Naive thymus-derived CD4-positive, alpha-beta T cell (primary cell): ENCODE results near the gene RRP9. TPM values are rescaled to one million over a fixed set of nuclear protein-coding genes. Genes with fewer than 3 reads are reported as not detected.

Experiments used
- ATAC-seq: fragments of 150-1000 bp; cut with Tn5 transposase; 2 replicates; pipeline ENCODE4 v1.10.0; 2021; ENCODE audit warnings: mild to moderate bottlenecking, moderate library complexity
- CTCF ChIA-PET: fragments of 350-600 bp; sonication (Branson Sonifier 250); formaldehyde crosslinking; loops from one replicate; lab custom pipeline; 2021; ENCODE audit warnings: antibody characterized with exemption; lab: Charles Lee
- POLR2A ChIA-PET: fragments of 350-600 bp; sonication (Branson Sonifier 250); formaldehyde crosslinking; loops from one replicate; lab custom pipeline; 2021; ENCODE audit warnings: antibody characterized with exemption, inconsistent platforms; lab: Charles Lee
- DNase-seq, 9 donors: peaks; one replicate each; pipeline versions ENCODE4 v3.0.0 to v3.0.0-alpha.2; 2020 to 2022; ENCODE audit warnings: mixed read lengths in 1 of 9
- H3K27ac ChIP-seq: one replicate; pipeline ENCODE4 v1.7.0; 2013; ENCODE audit warnings: mild to moderate bottlenecking, low read depth, low read length, moderate library complexity
- H3K27me3 ChIP-seq, 2 donors: one replicate each; pipeline ENCODE4 v1.7.0; 2013; ENCODE audit warnings: low read length in 2 of 2, mild to moderate bottlenecking in 2 of 2, moderate library complexity in 2 of 2; ENCODE audit not compliant: control insufficient read depth in 2 of 2, insufficient read depth in 2 of 2
- H3K36me3 ChIP-seq, 3 experiments: 1 replicate in 2 of 3; 2 replicates in 1 of 3; pipeline ENCODE4 v1.7.0; 2013; ENCODE audit warnings: low read length in 3 of 3, mild to moderate bottlenecking in 3 of 3, moderate library complexity in 1 of 3; ENCODE audit not compliant: insufficient read depth in 3 of 3, control insufficient read depth in 2 of 3
- H3K4me1 ChIP-seq, 2 donors: one replicate each; pipeline ENCODE4 v1.7.0; 2013; ENCODE audit warnings: low read length in 2 of 2, mild to moderate bottlenecking in 2 of 2, moderate library complexity in 1 of 2; ENCODE audit not compliant: control insufficient read depth in 2 of 2, insufficient read depth in 2 of 2
- H3K4me3 ChIP-seq: 2 replicates; pipeline ENCODE4 v1.7.0; 2013; ENCODE audit warnings: mild to moderate bottlenecking, low read length
- H3K9me3 ChIP-seq, 3 experiments: 1 replicate in 2 of 3; 2 replicates in 1 of 3; pipeline ENCODE4 v1.7.0; 2013; ENCODE audit warnings: low read length in 3 of 3; ENCODE audit not compliant: control insufficient read depth in 2 of 3
- H3K27ac Mint-ChIP-seq, 9 donors: one replicate each; pipeline ENCODE4 v1.8.0; 2020 to 2022; ENCODE audit warnings: mixed read lengths in 9 of 9, mild to moderate bottlenecking in 8 of 9, moderate library complexity in 5 of 9, inconsistent platforms in 2 of 9
- H3K27me3 Mint-ChIP-seq, 5 donors: one replicate each; pipeline ENCODE4 v1.8.0; 2021 to 2022; ENCODE audit warnings: mixed read lengths in 5 of 5, mild to moderate bottlenecking in 1 of 5
- H3K36me3 Mint-ChIP-seq, 5 donors: one replicate each; pipeline ENCODE4 v1.8.0; 2020 to 2022; ENCODE audit warnings: mixed read lengths in 5 of 5, mild to moderate bottlenecking in 3 of 5, inconsistent platforms in 1 of 5
- H3K4me1 Mint-ChIP-seq, 7 donors: one replicate each; pipeline ENCODE4 v1.8.0; 2020 to 2022; ENCODE audit warnings: mixed read lengths in 7 of 7, mild to moderate bottlenecking in 3 of 7, inconsistent platforms in 1 of 7
- H3K4me3 Mint-ChIP-seq, 10 donors: one replicate each; pipeline ENCODE4 v1.8.0; 2020 to 2022; ENCODE audit warnings: mild to moderate bottlenecking in 10 of 10, mixed read lengths in 10 of 10, moderate library complexity in 6 of 10, inconsistent platforms in 2 of 10
- H3K9me3 Mint-ChIP-seq, 11 donors: one replicate each; pipeline ENCODE4 v1.8.0; 2020 to 2022; ENCODE audit warnings: mixed read lengths in 11 of 11, mild to moderate bottlenecking in 4 of 11, inconsistent platforms in 1 of 11, moderate library complexity in 1 of 11
- intact Hi-C, 2 donors: fragments of 100-400 bp; cut with micrococcal nuclease; formaldehyde crosslinking; loops; one replicate each; pipeline ENCODE4 v1.15.1; 2023
- polyA plus RNA-seq, 2 donors: library from polyadenylated mRNA; unstranded; fragments of 300-500 nt; fragmentation: Illumina TruSeq; gene quantifications; one replicate each; pipeline ENCODE4 v1.2.3, GENCODE V29; 2021
- total RNA-seq, 6 experiments: library from RNA in 5 of 6; stranded (reverse) in 5 of 6; gene quantifications; 1 replicate in 5 of 6; 2 replicates in 1 of 6; pipeline ENCODE4 v1.2.3 and lab custom pipeline; 2021 to 2026

The RRP9 gene
- total and polyA plus RNA-seq, 7 experiments from 2014 or later, result 10.2 to 34.2 (median 18.6) TPM

GRCh38 chr3:51986010-51986947, 44.6 kb upstream of the RRP9 start:
- Histone ChIP-seq H3K4me1 (peaks cover 10 to 12% of the 10 kb centered on the region in 2 donors), H3K4me3 (no peak overlapping the region), H3K9me3 (no peaks in the 10 kb centered on the region), H3K27me3 (no peaks in the 10 kb centered on the region), H3K27ac (no peak overlapping the region), H3K36me3 (peaks cover 0 to under 1% (median 0%) of the 10 kb centered on the region in 3 experiments)
- DNase-seq, result no peak
- ChIA-PET POLR2A (interaction anchor here (0.7 to 1.8 kb wide), 3 partner anchors 9 to 147 kb away, joined by 3 to 5 read pairs (median 3); partner anchors contain the start of gene ABHD14B), CTCF (interaction anchor here (0.9 to 1.3 kb wide), 2 partner anchors 10 to 15 kb away, joined by 3 read pairs; no protein-coding TSS in a partner anchor)
- peaks cover 0 to 4% (median 0%) of the 10 kb centered on the region in 5 donors for H3K36me3 Mint-ChIP-seq
- no peak overlapping the region for H3K4me3 Mint-ChIP-seq
- intact Hi-C loops, result no loop called here
- no peaks in the 10 kb centered on the region for H3K27me3 Mint-ChIP-seq
- H3K9me3 Mint-ChIP-seq, result no peaks in the 10 kb centered on the region
- ATAC-seq, result no peak
- peak overlapping the region in 3 of 9 donors; percentile 16 to 62 (median 38) for H3K27ac Mint-ChIP-seq
- H3K4me1 Mint-ChIP-seq, result peaks cover 15 to 27% (median 19%) of the 10 kb centered on the region in 7 donors

- intact Hi-C loops, result no loop called here
- H3K4me3 ChIP-seq, result no peak overlapping the region
- DNase-seq, result no peak
- peak overlapping the region; percentile 35 for H3K27ac ChIP-seq
- Mint-ChIP-seq H3K27me3 (no peaks in the 10 kb centered on the region), H3K27ac (peak overlapping the region in 6 of 9 donors; percentile 61 to 88 (median 78)), H3K36me3 (peaks cover 0 to 5% (median 0%) of the 10 kb centered on the region in 5 donors), H3K9me3 (no peaks in the 10 kb centered on the region), H3K4me3 (peak overlapping the region in 6 of 10 donors; percentile 2 to 85 (median 41)), H3K4me1 (peaks cover 18 to 29% (median 22%) of the 10 kb centered on the region in 7 donors)
- H3K27me3 ChIP-seq, result no peaks in the 10 kb centered on the region
- H3K4me1 ChIP-seq, result peaks cover 10 to 12% of the 10 kb centered on the region in 2 donors
- H3K36me3 ChIP-seq, result peaks cover 0 to 9% (median 0%) of the 10 kb centered on the region in 3 experiments
- H3K9me3 ChIP-seq, result no peaks in the 10 kb centered on the region
- ChIA-PET CTCF (interaction anchor here (1.0 to 1.6 kb wide), 3 partner anchors 8 to 11 kb away, joined by 3 to 4 read pairs (median 4); partner anchors contain the start of genes ABHD14B and RPL29), POLR2A (interaction anchor here (3.4 kb wide), 1 partner anchor 11 kb away, joined by 23 read pairs; the partner anchor contains the start of gene ABHD14B)
- ATAC-seq, result no peak
These were observed 43.4 kb upstream of the RRP9 start for GRCh38 chr3:51985063-51985462.

- H3K9me3 Mint-ChIP-seq, result no peaks in the 10 kb centered on the region
- peak overlapping the region; percentile 51 to 99 (median 92) for H3K4me3 Mint-ChIP-seq
- Histone ChIP-seq H3K4me1 (peaks cover 10 to 12% of the 10 kb centered on the region in 2 donors), H3K4me3 (no peak overlapping the region), H3K27me3 (no peaks in the 10 kb centered on the region), H3K36me3 (peaks cover 0 to 9% (median 0%) of the 10 kb centered on the region in 3 experiments), H3K27ac (peak overlapping the region; percentile 83), H3K9me3 (no peaks in the 10 kb centered on the region)
- ChIA-PET CTCF (interaction anchor here (0.6 to 2.5 kb wide), 5 partner anchors 8 to 12 kb away, joined by 3 to 15 read pairs (median 4); partner anchors contain the start of genes ABHD14A, ABHD14B and RPL29), POLR2A (interaction anchor here (1.3 to 3.4 kb wide), 4 partner anchors 8 to 11 kb away, joined by 5 to 23 read pairs (median 18); partner anchors contain the start of genes ABHD14A, ABHD14B and RPL29)
- ATAC-seq (no peak), DNase-seq (no peak)
- peaks cover 18 to 29% (median 22%) of the 10 kb centered on the region in 7 donors for H3K4me1 Mint-ChIP-seq
- peaks cover 0 to 5% (median 0%) of the 10 kb centered on the region in 5 donors for H3K36me3 Mint-ChIP-seq
- H3K27me3 Mint-ChIP-seq, result no peaks in the 10 kb centered on the region
- intact Hi-C loops, result no loop called here
- peak overlapping the region in 8 of 9 donors; percentile 2 to 92 (median 86) for H3K27ac Mint-ChIP-seq
These were observed 42.6 kb upstream of the RRP9 start for GRCh38 chr3:51984269-51984647.

- no peaks in the 10 kb centered on the region for H3K9me3 Mint-ChIP-seq
- Histone ChIP-seq H3K4me1 (peaks cover 10 to 12% of the 10 kb centered on the region in 2 donors), H3K27me3 (no peaks in the 10 kb centered on the region), H3K27ac (peak overlapping the region; percentile 83), H3K4me3 (peak overlapping the region; percentile 77), H3K36me3 (peaks cover 0 to 9% (median 0%) of the 10 kb centered on the region in 3 experiments), H3K9me3 (no peaks in the 10 kb centered on the region)
- peak overlapping the region; percentile 77 to 92 (median 89) for H3K27ac Mint-ChIP-seq
- no peaks in the 10 kb centered on the region for H3K27me3 Mint-ChIP-seq
- DNase-seq, result peak in 1 of 9 donors; percentile 23
- intact Hi-C loops, result loop anchor here (1.0 kb wide), 3 partner anchors 8 to 12 kb away; partner anchors contain the start of genes RPL29 (in 2 of the 2), ABHD14A (in 1 of the 2) and ABHD14B (in 1 of the 2)
- ChIA-PET CTCF (interaction anchor here (0.6 to 2.5 kb wide), 6 partner anchors 9 to 20 kb away, joined by 3 to 15 read pairs (median 4); partner anchors contain the start of genes ABHD14A, ABHD14B and RPL29), POLR2A (interaction anchor here (0.7 to 3.4 kb wide), 7 partner anchors 8 to 361 kb away, joined by 3 to 23 read pairs (median 14); partner anchors contain the start of genes ABHD14A, ABHD14B, PCBP4 and POC1A)
- peaks cover 0 to 5% (median 0%) of the 10 kb centered on the region in 5 donors for H3K36me3 Mint-ChIP-seq
- ATAC-seq, result no peak
- peak overlapping the region; percentile 83 to 99 (median 92) for H3K4me3 Mint-ChIP-seq
- H3K4me1 Mint-ChIP-seq, result peaks cover 18 to 29% (median 22%) of the 10 kb centered on the region in 7 donors
These were observed 42.0 kb upstream of the RRP9 start for GRCh38 chr3:51983578-51984268.

GRCh38 chr3:51982838-51983577, 41.3 kb upstream of the RRP9 start, which contains the start of gene ACY1:
ACY1 (plus strand) TSS chr3:51983535; CDS start chr3:51984065, 530 bp downstream.
- H3K27me3 Mint-ChIP-seq, result no peaks in the 10 kb centered on the region
- no peaks in the 10 kb centered on the region for H3K9me3 Mint-ChIP-seq
- peak within 1 kb of the TSS; percentile 83 to 99 (median 94) for H3K4me3 Mint-ChIP-seq
- ATAC-seq (peak; percentile 85), DNase-seq (peak; percentile 48 to 86 (median 56))
- Histone ChIP-seq H3K27me3 (no peaks in the 10 kb centered on the region), H3K9me3 (no peaks in the 10 kb centered on the region), H3K4me1 (peaks cover 10 to 12% of the 10 kb centered on the region in 2 donors), H3K4me3 (peak within 1 kb of the TSS; percentile 77), H3K27ac (peak within 1 kb of the TSS; percentile 83), H3K36me3 (peaks cover 0 to 9% (median 0%) of the 10 kb centered on the region in 3 experiments)
- intact Hi-C loops, result loop anchor here (1.0 kb wide), 3 partner anchors 8 to 12 kb away; partner anchors contain the start of genes RPL29 (in 2 of the 2), ABHD14A (in 1 of the 2) and ABHD14B (in 1 of the 2)
- POLR2A ChIA-PET, result interaction anchor here (0.9 to 3.4 kb wide), 8 partner anchors 9 to 172 kb away, joined by 3 to 23 read pairs (median 10); partner anchors contain the start of genes ABHD14B, PCBP4, POC1A and RPL29
- peak within 1 kb of the TSS; percentile 81 to 97 (median 90) for H3K27ac Mint-ChIP-seq
- CTCF ChIA-PET, result interaction anchor here (0.6 to 2.5 kb wide), 7 partner anchors 9 to 162 kb away, joined by 3 to 15 read pairs (median 4); partner anchors contain the start of genes ABHD14A, ABHD14B, RPL29 and RRP9
- peaks cover 0 to 5% (median 0%) of the 10 kb centered on the region in 5 donors for H3K36me3 Mint-ChIP-seq
- peaks cover 18 to 27% (median 22%) of the 10 kb centered on the region in 7 donors for H3K4me1 Mint-ChIP-seq
